Measurements from ENCODE around the gene CYFIP1. TPM values are rescaled to one million over a fixed set of nuclear protein-coding genes. Genes with fewer than 3 reads are reported as not detected.

The CYFIP1 gene
- total and polyA plus RNA-seq, 7 donors, result 9.1 to 43.0 (median 23.3) TPM

DNA sequence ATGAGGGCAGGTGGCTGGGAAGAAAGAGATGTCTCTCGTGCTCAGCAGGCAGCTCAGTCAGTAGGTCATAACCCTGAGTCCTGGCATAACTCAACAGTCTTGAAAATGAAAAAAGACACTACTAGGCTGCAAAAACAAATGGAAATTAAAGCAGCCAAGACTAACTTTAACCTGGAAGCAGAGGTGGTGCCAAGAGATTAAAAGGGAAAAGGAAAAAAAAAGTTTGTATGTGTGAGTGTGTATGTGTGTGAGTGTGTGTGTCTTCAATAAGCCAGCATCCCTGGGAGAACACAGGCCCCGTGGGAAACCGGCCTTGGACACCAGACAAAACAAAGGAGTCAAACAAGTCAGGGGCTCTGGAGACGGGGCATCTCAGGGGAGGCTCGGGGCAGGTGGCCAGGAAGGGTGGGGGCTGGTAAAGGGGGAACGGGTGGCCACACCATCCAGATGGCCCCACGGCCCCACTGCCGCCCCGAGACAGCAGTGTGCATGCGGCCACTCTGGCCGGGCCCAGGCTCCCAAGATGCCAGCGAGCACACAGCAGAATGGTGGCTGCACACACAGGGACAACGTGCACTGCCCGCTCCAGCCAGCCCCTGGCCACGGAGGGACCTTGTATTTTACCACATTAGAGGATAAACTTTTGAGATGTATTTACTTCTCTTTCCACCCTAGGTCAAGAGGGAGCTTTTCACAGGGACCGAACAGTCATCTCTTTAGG lies 23.8 kb downstream of the CYFIP1 start:
- H3K4me3 ChIP-seq, result no peak overlapping the region
- WGBS, 3 donors, result 37 to 54% (median 38%) methylated on average over 16 of the region's 16 CpGs
- TF ChIP-seq, protein P1, sequence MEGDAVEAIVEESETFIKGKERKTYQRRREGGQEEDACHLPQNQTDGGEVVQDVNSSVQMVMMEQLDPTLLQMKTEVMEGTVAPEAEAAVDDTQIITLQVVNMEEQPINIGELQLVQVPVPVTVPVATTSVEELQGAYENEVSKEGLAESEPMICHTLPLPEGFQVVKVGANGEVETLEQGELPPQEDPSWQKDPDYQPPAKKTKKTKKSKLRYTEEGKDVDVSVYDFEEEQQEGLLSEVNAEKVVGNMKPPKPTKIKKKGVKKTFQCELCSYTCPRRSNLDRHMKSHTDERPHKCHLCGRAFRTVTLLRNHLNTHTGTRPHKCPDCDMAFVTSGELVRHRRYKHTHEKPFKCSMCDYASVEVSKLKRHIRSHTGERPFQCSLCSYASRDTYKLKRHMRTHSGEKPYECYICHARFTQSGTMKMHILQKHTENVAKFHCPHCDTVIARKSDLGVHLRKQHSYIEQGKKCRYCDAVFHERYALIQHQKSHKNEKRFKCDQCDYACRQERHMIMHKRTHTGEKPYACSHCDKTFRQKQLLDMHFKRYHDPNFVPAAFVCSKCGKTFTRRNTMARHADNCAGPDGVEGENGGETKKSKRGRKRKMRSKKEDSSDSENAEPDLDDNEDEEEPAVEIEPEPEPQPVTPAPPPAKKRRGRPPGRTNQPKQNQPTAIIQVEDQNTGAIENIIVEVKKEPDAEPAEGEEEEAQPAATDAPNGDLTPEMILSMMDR (IDR thresholded peaks at IDR 0.05), result no peak

DNA sequence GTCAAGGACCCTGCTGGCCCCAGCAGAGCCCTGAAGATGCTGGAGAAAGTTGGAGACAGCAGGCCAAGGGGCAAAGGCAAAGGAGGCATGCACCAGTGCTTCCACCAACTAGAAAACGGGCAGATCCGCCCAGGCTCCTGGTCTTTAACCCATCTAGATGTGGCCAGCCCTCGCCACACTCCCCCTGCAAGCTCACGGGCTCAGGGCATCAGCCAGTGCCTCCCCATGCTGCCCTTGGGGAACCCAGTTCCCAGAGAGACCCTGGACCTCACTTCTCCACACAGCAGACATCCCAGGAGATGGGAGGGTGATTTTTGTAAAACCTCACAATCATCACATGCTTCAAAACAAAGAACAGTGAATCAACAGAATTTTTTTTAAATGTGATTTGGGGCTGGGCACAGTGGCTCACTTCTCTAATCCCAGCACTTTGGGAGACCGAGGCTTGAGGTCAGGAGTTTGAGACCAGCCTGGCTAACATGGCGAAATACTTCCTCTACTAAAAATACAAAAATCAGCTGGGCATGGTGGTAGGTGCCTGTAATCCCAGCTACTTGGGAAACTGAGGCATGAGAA lies 24.5 kb downstream of the CYFIP1 start:
- ATAC-seq, result no peak
- 85 to 91% (median 89%) methylated on average over 6 of the region's 6 CpGs for WGBS, 3 donors
- H3K9me3 ChIP-seq, result no peaks in the 10 kb centered on the region
- H3K4me1 ChIP-seq, result peaks cover 17% of the 10 kb centered on the region
- H3K4me3 ChIP-seq, result no peak overlapping the region
- no peaks in the 10 kb centered on the region for H3K27me3 ChIP-seq (ENCODE audit: insufficient read depth in 3 of 3, low read length in 2 of 3)
- no peak for DNase-seq
- H3K36me3 ChIP-seq (ENCODE audit: insufficient read depth in 1 of 2, low read depth in 1 of 2), result no peaks in the 10 kb centered on the region
- intact Hi-C loops (cut with DNase I), result loop anchor here in 1 of 2 donors (2.0 kb wide), 1 partner anchor 39 kb away; no protein-coding TSS in a partner anchor
- H3K27ac ChIP-seq, result no peak overlapping the region
- TF ChIP-seq, protein P1 (IDR thresholded peaks at IDR 0.05), result no peak

More for the DNA sequence above, 23.8 kb downstream of the CYFIP1 start:
- Histone ChIP-seq H3K27ac (no peak overlapping the region), H3K27me3 (ENCODE audit: insufficient read depth in 3 of 3, low read length in 2 of 3) (no peaks in the 10 kb centered on the region), H3K9me3 (no peaks in the 10 kb centered on the region), H3K36me3 (ENCODE audit: insufficient read depth in 1 of 2, low read depth in 1 of 2) (no peaks in the 10 kb centered on the region), H3K4me1 (peaks cover 17% of the 10 kb centered on the region)
- ATAC-seq (peak in 2 of 4 donors; percentile 29 to 35), DNase-seq (no peak)
- intact Hi-C loops (cut with DNase I), result no loop called here

DNA sequence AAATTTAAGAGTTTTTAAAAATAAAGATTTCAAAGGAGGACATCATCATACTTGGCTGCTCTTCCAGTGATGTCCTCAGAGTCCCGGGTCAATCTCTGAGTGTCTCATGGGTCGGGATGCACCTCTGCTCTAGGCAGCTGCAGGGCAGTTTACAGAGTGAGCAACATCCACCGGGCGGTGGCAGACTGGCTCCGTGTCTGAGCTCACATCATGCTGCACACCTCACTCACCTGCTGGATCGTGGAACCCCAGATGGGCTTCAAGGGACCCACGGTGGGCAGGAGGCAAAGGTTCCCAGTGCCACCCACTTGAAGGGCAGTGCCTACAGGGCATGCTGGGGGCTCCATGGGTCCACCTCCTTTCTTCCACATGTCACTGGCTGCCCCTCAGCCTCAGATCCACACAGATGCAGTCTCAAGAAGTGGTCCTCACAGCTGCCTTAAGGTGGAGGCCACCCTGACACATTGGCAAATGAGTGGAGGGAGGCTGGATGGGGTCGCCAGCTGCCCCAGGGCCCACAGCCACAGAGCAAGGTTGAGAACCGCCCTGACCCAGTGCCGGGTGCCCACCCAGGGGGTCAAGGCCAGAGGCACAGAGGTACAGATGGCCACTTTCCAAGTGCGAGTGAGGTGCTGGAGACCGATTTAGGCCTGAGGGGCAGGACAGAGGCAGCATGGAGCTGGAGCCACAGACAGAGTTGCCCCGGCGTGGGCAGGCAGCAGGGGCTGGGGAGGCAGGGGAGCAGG lies 25.2 kb downstream of the CYFIP1 start:
- DNase-seq (peak in 1 of 2 donors; percentile 42), ATAC-seq (no peak)
- H3K27ac ChIP-seq, result no peak overlapping the region
- no peak overlapping the region for H3K4me3 ChIP-seq
- intact Hi-C loops (cut with DNase I), result loop anchor here in 1 of 2 donors (2.0 kb wide), 1 partner anchor 38 kb away; no protein-coding TSS in a partner anchor
- H3K36me3 ChIP-seq (ENCODE audit: insufficient read depth in 1 of 2, low read depth in 1 of 2), result no peaks in the 10 kb centered on the region
- WGBS, 3 donors, result 75 to 83% (median 81%) methylated on average over 13 to 14 of the region's 14 CpGs
- H3K9me3 ChIP-seq, result no peaks in the 10 kb centered on the region
- H3K4me1 ChIP-seq, result peaks cover 16% of the 10 kb centered on the region
- no peaks in the 10 kb centered on the region for H3K27me3 ChIP-seq (ENCODE audit: insufficient read depth in 3 of 3, low read length in 2 of 3)
- TF ChIP-seq, protein P1 (IDR thresholded peaks at IDR 0.05), result no peak

DNA sequence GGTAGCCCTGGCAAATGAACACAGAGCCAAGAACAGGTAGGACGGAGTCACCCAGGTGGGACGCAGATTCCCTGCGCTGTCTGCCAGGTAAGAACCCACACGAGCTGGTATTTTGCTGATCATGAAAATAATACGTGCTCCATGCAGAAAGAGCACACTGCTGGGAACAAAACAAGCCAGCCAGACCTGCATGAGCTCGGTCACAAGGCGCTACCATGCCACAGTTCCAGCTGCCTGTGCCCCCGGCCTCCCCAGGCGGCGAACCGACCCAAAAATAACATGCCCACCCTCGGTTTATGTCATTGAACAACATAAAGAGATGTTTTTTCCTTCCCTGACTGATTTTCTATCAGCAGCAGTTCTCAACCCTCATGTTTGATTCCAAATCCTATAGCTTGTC lies 25.8 kb downstream of the CYFIP1 start:
- Histone ChIP-seq H3K36me3 (ENCODE audit: insufficient read depth in 1 of 2, low read depth in 1 of 2) (no peaks in the 10 kb centered on the region), H3K9me3 (no peaks in the 10 kb centered on the region), H3K27ac (no peak overlapping the region), H3K4me3 (no peak overlapping the region), H3K4me1 (peaks cover 10% of the 10 kb centered on the region), H3K27me3 (ENCODE audit: insufficient read depth in 3 of 3, low read length in 2 of 3) (no peaks in the 10 kb centered on the region)
- intact Hi-C loops (cut with DNase I), result loop anchor here in 1 of 2 donors (2.0 kb wide), 1 partner anchor 38 kb away; no protein-coding TSS in a partner anchor
- DNase-seq, result peak in 1 of 2 donors; percentile 22
- TF ChIP-seq, protein P1 (IDR thresholded peaks at IDR 0.05), result no peak
- 87 to 91% (median 90%) methylated on average over 12 of the region's 12 CpGs for WGBS, 3 donors
- ATAC-seq, result no peak
